Measurements from ENCODE around the gene FBLN1.

The FBLN1 gene

GRCh38 chr22:45580726-45581381 is 78.2 kb downstream of the FBLN1 start:
- H3K36me3 ChIP-seq (ENCODE audit: control insufficient read depth, insufficient read depth, low read length), result no peaks in the 10 kb centered on the region
- peaks cover 8% of the 10 kb centered on the region for H3K27me3 ChIP-seq (ENCODE audit: control insufficient read depth, insufficient read depth, low read length)
- no peak overlapping the region for H3K9ac ChIP-seq (ENCODE audit: low read length)
- H3K9me3 ChIP-seq (ENCODE audit: control insufficient read depth, low read length), result no peaks in the 10 kb centered on the region
- H3K4me1 ChIP-seq (ENCODE audit: control insufficient read depth, insufficient read depth, low read length), result no peaks in the 10 kb centered on the region
- no peak overlapping the region for H3K4me3 ChIP-seq (ENCODE audit: low read length)

DNA sequence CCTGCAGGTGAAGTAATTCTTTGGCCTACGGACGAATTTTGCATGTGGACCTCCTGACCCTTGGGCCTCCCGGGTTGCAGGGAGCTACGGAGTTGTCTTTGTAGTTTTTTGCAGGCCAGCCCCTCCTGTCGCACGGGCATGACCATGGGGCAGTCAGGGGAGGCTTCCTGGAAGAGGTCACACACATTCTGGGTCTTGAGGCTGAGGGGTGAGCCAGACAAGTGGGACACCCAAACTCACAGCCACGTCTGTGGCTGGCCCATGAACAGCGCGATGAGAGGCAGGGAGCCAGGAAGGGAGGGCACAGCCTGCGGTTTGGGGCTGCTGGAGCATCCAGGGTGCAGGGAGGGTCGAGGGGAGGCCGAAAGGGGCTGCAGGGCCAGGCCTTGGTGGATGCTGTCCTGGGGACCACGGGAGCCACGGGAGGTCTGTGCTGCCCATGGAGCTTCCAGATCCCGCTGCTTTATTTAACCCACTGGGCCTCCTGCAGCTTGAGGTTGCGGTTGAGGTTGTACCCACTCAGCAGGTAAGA is 78.9 kb downstream of the FBLN1 start:
- Histone ChIP-seq H3K9ac (ENCODE audit: low read length) (no peak overlapping the region), H3K27me3 (ENCODE audit: control insufficient read depth, insufficient read depth, low read length) (peaks cover 6% of the 10 kb centered on the region), H3K4me3 (ENCODE audit: low read length) (no peak overlapping the region), H3K36me3 (ENCODE audit: control insufficient read depth, insufficient read depth, low read length) (no peaks in the 10 kb centered on the region), H3K4me1 (ENCODE audit: control insufficient read depth, insufficient read depth, low read length) (no peaks in the 10 kb centered on the region), H3K9me3 (ENCODE audit: control insufficient read depth, low read length) (no peaks in the 10 kb centered on the region)

GRCh38 chr22:45582236-45582954 is 79.7 kb downstream of the FBLN1 start:
- no peaks in the 10 kb centered on the region for H3K36me3 ChIP-seq (ENCODE audit: control insufficient read depth, insufficient read depth, low read length)
- no peak overlapping the region for H3K9ac ChIP-seq (ENCODE audit: low read length)
- peaks cover 3% of the 10 kb centered on the region for H3K27me3 ChIP-seq (ENCODE audit: control insufficient read depth, insufficient read depth, low read length)
- no peak overlapping the region for H3K4me3 ChIP-seq (ENCODE audit: low read length)
- no peaks in the 10 kb centered on the region for H3K4me1 ChIP-seq (ENCODE audit: control insufficient read depth, insufficient read depth, low read length)
- H3K9me3 ChIP-seq (ENCODE audit: control insufficient read depth, low read length), result no peaks in the 10 kb centered on the region

DNA sequence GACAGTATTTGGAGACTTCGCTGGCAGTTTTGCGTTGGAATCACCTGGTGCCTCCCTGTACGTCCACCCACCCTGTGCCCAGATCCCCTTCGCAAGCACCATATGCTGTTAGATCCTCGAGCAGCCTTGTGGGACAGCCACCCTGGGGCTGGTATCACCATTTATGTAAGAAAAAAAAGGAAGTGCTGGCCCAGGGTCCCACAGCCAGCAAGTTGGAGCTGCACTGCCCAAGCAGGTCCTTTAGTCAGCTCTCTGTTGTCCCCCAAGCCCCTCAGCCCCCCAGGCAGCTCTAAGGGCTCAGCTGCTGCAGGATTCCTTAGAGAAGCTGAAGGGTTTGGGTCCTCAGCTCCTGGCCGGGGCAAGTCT is 80.3 kb downstream of the FBLN1 start:
- Histone ChIP-seq H3K27me3 (ENCODE audit: control insufficient read depth, insufficient read depth, low read length) (peaks cover 3% of the 10 kb centered on the region), H3K4me1 (ENCODE audit: control insufficient read depth, insufficient read depth, low read length) (no peaks in the 10 kb centered on the region), H3K9ac (ENCODE audit: low read length) (no peak overlapping the region), H3K9me3 (ENCODE audit: control insufficient read depth, low read length) (no peaks in the 10 kb centered on the region), H3K4me3 (ENCODE audit: low read length) (no peak overlapping the region), H3K36me3 (ENCODE audit: control insufficient read depth, insufficient read depth, low read length) (no peaks in the 10 kb centered on the region)

- no peaks in the 10 kb centered on the region for H3K9me3 ChIP-seq (ENCODE audit: control insufficient read depth, low read length)
- H3K27me3 ChIP-seq (ENCODE audit: control insufficient read depth, insufficient read depth, low read length), result peaks cover 3% of the 10 kb centered on the region
- H3K9ac ChIP-seq (ENCODE audit: low read length), result no peak overlapping the region
- no peaks in the 10 kb centered on the region for H3K36me3 ChIP-seq (ENCODE audit: control insufficient read depth, insufficient read depth, low read length)
- no peak overlapping the region for H3K4me3 ChIP-seq (ENCODE audit: low read length)
- H3K4me1 ChIP-seq (ENCODE audit: control insufficient read depth, insufficient read depth, low read length), result no peaks in the 10 kb centered on the region
These were observed 80.8 kb downstream of the FBLN1 start for GRCh38 chr22:45583504-45583903.

- no peaks in the 10 kb centered on the region for H3K36me3 ChIP-seq (ENCODE audit: control insufficient read depth, insufficient read depth, low read length)
These were observed 81.5 kb downstream of the FBLN1 start for GRCh38 chr22:45584121-45584570.

DNA sequence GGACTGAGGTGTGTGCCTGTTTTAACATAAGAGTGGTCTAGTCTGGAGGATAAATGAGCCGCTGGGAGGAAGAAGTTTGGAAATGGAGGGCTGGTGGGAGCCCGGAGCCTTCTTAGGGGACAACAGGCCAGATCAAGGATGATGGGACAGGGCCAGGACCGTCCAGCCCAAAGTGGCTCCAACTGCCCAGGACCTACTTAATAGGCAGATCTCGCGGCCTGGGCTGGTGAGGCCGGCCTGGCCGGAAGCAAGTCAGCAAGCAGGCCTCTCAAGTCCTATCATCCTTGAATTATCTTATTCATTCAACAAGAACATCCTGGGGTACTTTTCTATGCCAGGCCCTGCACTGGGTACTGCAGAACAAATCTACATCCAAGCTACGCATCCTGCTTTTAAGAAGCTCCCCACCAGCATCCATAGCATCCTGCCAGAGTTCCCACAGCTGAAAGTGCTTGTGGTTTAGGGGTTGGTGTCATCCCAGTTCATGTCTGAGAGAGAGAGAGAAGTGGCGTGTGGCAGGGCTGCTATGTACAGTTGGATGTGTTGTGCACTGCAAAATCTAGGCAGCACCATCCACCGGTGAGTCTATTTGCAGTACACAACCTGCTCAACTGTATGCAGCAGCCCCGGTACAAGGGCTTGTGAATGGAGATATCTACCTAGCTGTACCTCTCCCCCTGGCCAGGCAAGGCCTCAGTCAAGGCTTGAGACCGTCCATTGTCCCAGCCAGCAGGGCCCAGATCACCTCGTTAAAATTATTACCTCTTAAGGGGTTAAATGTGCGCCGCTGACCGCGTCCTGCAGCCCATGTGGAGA is 82.1 kb downstream of the FBLN1 start:
- no peaks in the 10 kb centered on the region for H3K27me3 ChIP-seq (ENCODE audit: control insufficient read depth, insufficient read depth, low read length)
- H3K4me3 ChIP-seq (ENCODE audit: low read length), result no peak overlapping the region
- no peak overlapping the region for H3K9ac ChIP-seq (ENCODE audit: low read length)
- H3K9me3 ChIP-seq (ENCODE audit: control insufficient read depth, low read length), result no peaks in the 10 kb centered on the region
- H3K4me1 ChIP-seq (ENCODE audit: control insufficient read depth, insufficient read depth, low read length), result no peaks in the 10 kb centered on the region
- H3K36me3 ChIP-seq (ENCODE audit: control insufficient read depth, insufficient read depth, low read length), result no peaks in the 10 kb centered on the region

More at GRCh38 chr22:45584121-45584570, 81.5 kb downstream of the FBLN1 start:
- Histone ChIP-seq H3K4me1 (ENCODE audit: control insufficient read depth, insufficient read depth, low read length) (no peaks in the 10 kb centered on the region), H3K9me3 (ENCODE audit: control insufficient read depth, low read length) (no peaks in the 10 kb centered on the region), H3K27me3 (ENCODE audit: control insufficient read depth, insufficient read depth, low read length) (peaks cover 3% of the 10 kb centered on the region), H3K4me3 (ENCODE audit: low read length) (no peak overlapping the region), H3K9ac (ENCODE audit: low read length) (no peak overlapping the region)

GRCh38 chr22:45585437-45585755 is 82.7 kb downstream of the FBLN1 start:
- H3K27me3 ChIP-seq (ENCODE audit: control insufficient read depth, insufficient read depth, low read length), result no peaks in the 10 kb centered on the region
- no peaks in the 10 kb centered on the region for H3K9me3 ChIP-seq (ENCODE audit: control insufficient read depth, low read length)
- H3K4me3 ChIP-seq (ENCODE audit: low read length), result no peak overlapping the region
- H3K4me1 ChIP-seq (ENCODE audit: control insufficient read depth, insufficient read depth, low read length), result no peaks in the 10 kb centered on the region
- H3K9ac ChIP-seq (ENCODE audit: low read length), result no peak overlapping the region
- no peaks in the 10 kb centered on the region for H3K36me3 ChIP-seq (ENCODE audit: control insufficient read depth, insufficient read depth, low read length)

DNA sequence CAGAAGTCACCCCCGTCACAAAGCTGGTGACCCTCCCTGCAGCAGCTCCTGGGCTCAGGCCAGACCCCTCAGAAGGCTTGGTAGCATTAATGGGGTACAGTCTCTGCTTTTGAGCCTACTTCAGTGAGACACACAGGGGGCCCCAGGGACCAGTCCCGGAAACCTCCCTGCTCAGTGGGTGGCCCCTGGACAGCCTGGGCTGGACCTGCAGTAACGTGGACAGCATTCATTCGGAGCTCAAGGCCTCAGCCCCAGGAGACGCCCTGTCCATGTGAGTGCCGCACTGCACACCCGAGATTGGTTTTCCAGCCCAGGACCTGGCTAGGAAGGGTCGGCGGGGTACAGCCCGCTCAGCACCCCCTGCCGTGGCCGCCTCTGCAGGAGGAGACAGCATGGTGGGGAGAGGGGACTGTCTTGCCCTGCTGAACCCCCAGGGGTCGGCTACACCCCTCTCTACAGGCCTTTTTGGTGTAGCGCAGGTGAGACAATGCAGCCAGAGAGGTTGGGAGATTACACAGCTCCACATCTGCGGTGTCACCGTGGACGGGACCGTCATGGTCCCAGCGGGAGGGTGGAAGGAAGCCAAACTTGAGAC is 83.4 kb downstream of the FBLN1 start:
- Histone ChIP-seq H3K9ac (ENCODE audit: low read length) (no peak overlapping the region), H3K36me3 (ENCODE audit: control insufficient read depth, insufficient read depth, low read length) (no peaks in the 10 kb centered on the region), H3K9me3 (ENCODE audit: control insufficient read depth, low read length) (no peaks in the 10 kb centered on the region), H3K4me3 (ENCODE audit: low read length) (no peak overlapping the region), H3K4me1 (ENCODE audit: control insufficient read depth, insufficient read depth, low read length) (no peaks in the 10 kb centered on the region), H3K27me3 (ENCODE audit: control insufficient read depth, insufficient read depth, low read length) (no peaks in the 10 kb centered on the region)

GRCh38 chr22:45586651-45587405 is 84.1 kb downstream of the FBLN1 start:
- Histone ChIP-seq H3K9me3 (ENCODE audit: control insufficient read depth, low read length) (no peaks in the 10 kb centered on the region), H3K36me3 (ENCODE audit: control insufficient read depth, insufficient read depth, low read length) (no peaks in the 10 kb centered on the region), H3K4me3 (ENCODE audit: low read length) (no peak overlapping the region), H3K4me1 (ENCODE audit: control insufficient read depth, insufficient read depth, low read length) (no peaks in the 10 kb centered on the region), H3K27me3 (ENCODE audit: control insufficient read depth, insufficient read depth, low read length) (no peaks in the 10 kb centered on the region), H3K9ac (ENCODE audit: low read length) (no peak overlapping the region)

DNA sequence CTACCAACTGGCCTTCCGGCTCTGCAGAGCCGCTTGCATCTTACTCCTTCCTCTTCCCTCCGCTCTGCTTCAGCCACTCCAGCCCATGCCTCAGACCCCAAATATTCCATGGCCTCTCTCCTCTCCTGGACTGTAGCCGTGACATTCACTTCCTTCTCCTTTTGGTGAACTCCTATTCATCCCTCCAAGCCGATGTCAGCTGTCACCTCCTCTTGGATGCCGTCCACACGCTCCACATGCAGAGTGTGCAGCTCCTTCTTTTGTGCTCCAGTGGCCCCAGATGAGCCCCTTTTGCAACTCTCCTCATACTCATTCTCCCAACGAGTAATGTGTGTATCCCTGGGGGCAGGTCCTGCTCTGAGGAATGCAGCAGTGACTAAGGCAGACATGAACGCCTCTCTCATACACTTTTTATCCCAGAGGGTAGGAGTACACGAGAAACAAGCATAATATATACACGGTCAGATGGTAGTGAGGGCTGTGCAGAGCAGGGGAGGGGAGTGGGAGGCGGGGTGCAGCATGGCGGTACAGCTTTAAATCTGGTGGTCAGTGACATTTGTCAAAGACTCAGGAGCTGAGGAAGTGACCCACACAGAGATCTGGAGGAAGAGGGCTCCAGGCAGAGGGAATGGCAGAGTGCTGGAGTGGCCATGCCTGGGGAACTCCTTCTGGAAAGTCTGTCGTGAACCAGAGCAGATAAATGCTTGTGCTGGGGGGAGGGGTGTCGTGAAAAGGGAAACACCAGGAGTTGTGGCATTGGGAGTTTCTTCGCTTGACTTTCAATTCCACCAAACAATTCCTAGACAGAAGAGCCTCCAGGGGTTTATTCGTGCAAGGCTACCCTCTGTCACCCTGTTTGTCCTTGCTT is 85.2 kb downstream of the FBLN1 start:
- Histone ChIP-seq H3K9me3 (ENCODE audit: control insufficient read depth, low read length) (no peaks in the 10 kb centered on the region), H3K4me3 (ENCODE audit: low read length) (no peak overlapping the region)

More for the DNA sequence above, 85.2 kb downstream of the FBLN1 start:
- H3K36me3 ChIP-seq (ENCODE audit: control insufficient read depth, insufficient read depth, low read length), result no peaks in the 10 kb centered on the region
- H3K9ac ChIP-seq (ENCODE audit: low read length), result no peak overlapping the region
- H3K27me3 ChIP-seq (ENCODE audit: control insufficient read depth, insufficient read depth, low read length), result no peaks in the 10 kb centered on the region
- H3K4me1 ChIP-seq (ENCODE audit: control insufficient read depth, insufficient read depth, low read length), result no peaks in the 10 kb centered on the region

Data from mucosa of stomach (tissue), 1 donor.